Astrocyte (in vitro differentiated cells and primary cell): ENCODE results near the gene ECM1. TPM values are rescaled to one million over a fixed set of nuclear protein-coding genes. Genes with fewer than 3 reads are reported as not detected.

ENCODE experiments used
- DNase-seq: peaks from one replicate; pipeline ENCODE4 v3.0.0-alpha.2; 2010; ENCODE audit warnings: low read depth
- FAIRE-seq: peaks from 2 replicates; lab custom pipeline; 2011; peaks lifted over from hg19 to GRCh38; lab: Jason Lieb, UNC
- H2AFZ ChIP-seq: 2 replicates; pipeline ENCODE4 v1.6.0; 2012; ENCODE audit warnings: low read depth, low read length, inconsistent platforms
- H3K27ac ChIP-seq: 2 replicates; pipeline ENCODE4 v1.5.1; 2011; ENCODE audit warnings: low read depth, low read length, inconsistent platforms
- H3K27me3 ChIP-seq: 2 replicates; pipeline ENCODE4 v1.6.0; 2011; ENCODE audit warnings: low read length, inconsistent platforms; ENCODE audit not compliant: insufficient read depth
- H3K36me3 ChIP-seq: 2 replicates; pipeline ENCODE4 v1.5.1; 2011; ENCODE audit warnings: low read length, inconsistent platforms; ENCODE audit not compliant: insufficient read depth
- H3K4me1 ChIP-seq: 2 replicates; pipeline ENCODE4 v1.5.1; 2011; ENCODE audit warnings: low read length, inconsistent platforms; ENCODE audit not compliant: insufficient read depth
- H3K4me2 ChIP-seq: 2 replicates; pipeline ENCODE4 v1.6.0; 2012; ENCODE audit warnings: low read length, inconsistent platforms
- H3K4me3 ChIP-seq: 2 replicates; pipeline ENCODE4 v1.5.1; 2011; ENCODE audit warnings: low read depth, mild to moderate bottlenecking, low read length, inconsistent platforms; ENCODE audit not compliant: insufficient read depth
- H3K79me2 ChIP-seq: 2 replicates; pipeline ENCODE4 v1.6.0; 2012; ENCODE audit warnings: mild to moderate bottlenecking, low read length, inconsistent platforms; ENCODE audit not compliant: insufficient read depth
- H3K9ac ChIP-seq: 2 replicates; pipeline ENCODE4 v1.6.0; 2012; ENCODE audit warnings: mild to moderate bottlenecking, low read length, inconsistent platforms
- H3K9me3 ChIP-seq: 2 replicates; pipeline ENCODE4 v1.5.1; 2012; ENCODE audit warnings: low read depth, mild to moderate bottlenecking, low read length, inconsistent platforms; ENCODE audit not compliant: insufficient read depth
- H4K20me1 ChIP-seq: 2 replicates; pipeline ENCODE4 v1.6.0; 2012; ENCODE audit warnings: low read length, inconsistent platforms; ENCODE audit not compliant: insufficient read depth
- H3K27ac Mint-ChIP-seq: one replicate; pipeline ENCODE4 v1.8.0; 2021; ENCODE audit warnings: mild to moderate bottlenecking, mixed read lengths; ENCODE audit not compliant: unreplicated experiment
- H3K27me3 Mint-ChIP-seq: one replicate; pipeline ENCODE4 v1.8.0; 2021; ENCODE audit warnings: low read depth, mixed read lengths; ENCODE audit not compliant: unreplicated experiment
- H3K36me3 Mint-ChIP-seq: one replicate; pipeline ENCODE4 v1.8.0; 2021; ENCODE audit warnings: low read depth, mixed read lengths; ENCODE audit not compliant: unreplicated experiment
- H3K4me1 Mint-ChIP-seq: one replicate; pipeline ENCODE4 v1.8.0; 2021; ENCODE audit warnings: low read depth, mixed read lengths; ENCODE audit not compliant: unreplicated experiment
- H3K4me3 Mint-ChIP-seq: one replicate; pipeline ENCODE4 v1.8.0; 2021; ENCODE audit warnings: mild to moderate bottlenecking, moderate library complexity, mixed read lengths; ENCODE audit not compliant: unreplicated experiment
- H3K9me3 Mint-ChIP-seq: one replicate; pipeline ENCODE4 v1.8.0; 2021; ENCODE audit warnings: mild to moderate bottlenecking, mixed read lengths; ENCODE audit not compliant: unreplicated experiment
- EZH2 ChIP-seq: IDR thresholded peaks from 2 replicates; pipeline ENCODE4 v1.6.1; 2012; ENCODE audit warnings: mild to moderate bottlenecking, low read length, inconsistent platforms; ENCODE audit not compliant: insufficient read depth
- total RNA-seq: library from RNA; stranded (reverse); gene quantifications from 2 replicates; pipeline ENCODE4 v1.2.1, GENCODE V29; 2021
- TF ChIP-seq, protein P1 (sequence below): IDR thresholded peaks from 2 replicates; pipeline ENCODE4 v1.5.1; 2011; ENCODE audit warnings: low read depth, mild to moderate bottlenecking, inconsistent platforms, low read length, moderate library complexity; ENCODE audit not compliant: insufficient read depth

The ECM1 gene
- total RNA-seq, 1 donor from 2014 or later, result 26.0 TPM

- DNase-seq (no peak), FAIRE-seq (no peak)
- Histone ChIP-seq H3K79me2 (peaks cover 15% of the 10 kb centered on the region), H3K4me3 (no peak overlapping the region), H3K9me3 (no peaks in the 10 kb centered on the region), H3K4me1 (peaks cover 11% of the 10 kb centered on the region), H3K9ac (no peak overlapping the region), H3K4me2 (no peak overlapping the region), H4K20me1 (peaks cover 22% of the 10 kb centered on the region), H2AFZ (no peak overlapping the region), H3K36me3 (no peaks in the 10 kb centered on the region), H3K27me3 (no peaks in the 10 kb centered on the region), H3K27ac (no peak overlapping the region)
- no peaks in the 10 kb centered on the region for H3K36me3 Mint-ChIP-seq
- no peak overlapping the region for H3K4me3 Mint-ChIP-seq
- H3K9me3 Mint-ChIP-seq, result no peaks in the 10 kb centered on the region
- H3K27me3 Mint-ChIP-seq, result no peaks in the 10 kb centered on the region
- TF ChIP-seq EZH2, result no peak
- TF ChIP-seq, protein P1, sequence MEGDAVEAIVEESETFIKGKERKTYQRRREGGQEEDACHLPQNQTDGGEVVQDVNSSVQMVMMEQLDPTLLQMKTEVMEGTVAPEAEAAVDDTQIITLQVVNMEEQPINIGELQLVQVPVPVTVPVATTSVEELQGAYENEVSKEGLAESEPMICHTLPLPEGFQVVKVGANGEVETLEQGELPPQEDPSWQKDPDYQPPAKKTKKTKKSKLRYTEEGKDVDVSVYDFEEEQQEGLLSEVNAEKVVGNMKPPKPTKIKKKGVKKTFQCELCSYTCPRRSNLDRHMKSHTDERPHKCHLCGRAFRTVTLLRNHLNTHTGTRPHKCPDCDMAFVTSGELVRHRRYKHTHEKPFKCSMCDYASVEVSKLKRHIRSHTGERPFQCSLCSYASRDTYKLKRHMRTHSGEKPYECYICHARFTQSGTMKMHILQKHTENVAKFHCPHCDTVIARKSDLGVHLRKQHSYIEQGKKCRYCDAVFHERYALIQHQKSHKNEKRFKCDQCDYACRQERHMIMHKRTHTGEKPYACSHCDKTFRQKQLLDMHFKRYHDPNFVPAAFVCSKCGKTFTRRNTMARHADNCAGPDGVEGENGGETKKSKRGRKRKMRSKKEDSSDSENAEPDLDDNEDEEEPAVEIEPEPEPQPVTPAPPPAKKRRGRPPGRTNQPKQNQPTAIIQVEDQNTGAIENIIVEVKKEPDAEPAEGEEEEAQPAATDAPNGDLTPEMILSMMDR, result no peak
- H3K4me1 Mint-ChIP-seq, result peaks cover 15% of the 10 kb centered on the region
- H3K27ac Mint-ChIP-seq, result no peak overlapping the region
Observed at GRCh38 chr1:150555198-150555970, 47.5 kb downstream of the ECM1 start.

GRCh38 chr1:150555971-150556865 is 48.3 kb downstream of the ECM1 start:
- H3K9me3 Mint-ChIP-seq, result no peaks in the 10 kb centered on the region
- Histone ChIP-seq H3K27ac (no peak overlapping the region), H3K36me3 (no peaks in the 10 kb centered on the region), H3K4me2 (no peak overlapping the region), H3K4me3 (no peak overlapping the region), H3K4me1 (peaks cover 17% of the 10 kb centered on the region), H3K9me3 (no peaks in the 10 kb centered on the region), H3K9ac (no peak overlapping the region), H2AFZ (no peak overlapping the region), H3K79me2 (peaks cover 17% of the 10 kb centered on the region), H4K20me1 (peaks cover 24% of the 10 kb centered on the region), H3K27me3 (no peaks in the 10 kb centered on the region)
- FAIRE-seq (no peak), DNase-seq (no peak)
- peaks cover 20% of the 10 kb centered on the region for H3K4me1 Mint-ChIP-seq
- no peak overlapping the region for H3K4me3 Mint-ChIP-seq
- H3K27ac Mint-ChIP-seq, result no peak overlapping the region
- no peaks in the 10 kb centered on the region for H3K27me3 Mint-ChIP-seq
- TF ChIP-seq EZH2, result no peak
- TF ChIP-seq, protein P1, result no peak
- H3K36me3 Mint-ChIP-seq, result no peaks in the 10 kb centered on the region
